MCF 10A (cell line): ENCODE measurements around the gene RNF213. TPM values are rescaled to one million over a fixed set of nuclear protein-coding genes. Genes with fewer than 3 reads are reported as not detected.
A peak's percentile ranks its signal among the peaks of the same experiment; 100 is the strongest.
"Not testable (repeated sequence)": the region's sequence is repeated elsewhere in the genome, so short reads cannot be mapped to it uniquely, and the experiment has no call there.

Experiments
- BruUV-seq: library from RNA; stranded (reverse); fragments of 400-500 nt; replicated peaks from 2 replicates; lab custom pipeline; 2021; lab: Mats Ljungman, UMichigan
- CTCF ChIA-PET: fragments of 300-600 bp; sonication (Branson Sonifier 250); formaldehyde crosslinking; extraction: SDS; loops from one replicate; lab custom pipeline; 2021; ENCODE audit warnings: antibody characterized with exemption, inconsistent platforms; lab: Yijun Ruan, JAX
- POLR2A ChIA-PET: fragments of 300-600, 350-650 bp; sonication (Branson Sonifier 250); formaldehyde crosslinking; extraction: SDS; loops from one replicate; lab custom pipeline; 2020; ENCODE audit warnings: antibody characterized with exemption, inconsistent platforms; lab: Yijun Ruan, JAX
- DNase-seq: peaks from one replicate; pipeline ENCODE4 v3.0.0-alpha.2; 2018; ENCODE audit not compliant: unreplicated experiment
- H3K27ac Mint-ChIP-seq: one replicate; pipeline ENCODE4 v1.8.0; 2022; ENCODE audit warnings: mild to moderate bottlenecking, low read depth, mixed read lengths; ENCODE audit not compliant: unreplicated experiment
- H3K27me3 Mint-ChIP-seq: one replicate; pipeline ENCODE4 v1.8.0; 2022; ENCODE audit warnings: mixed read lengths; ENCODE audit not compliant: insufficient read depth, unreplicated experiment
- H3K36me3 Mint-ChIP-seq: one replicate; pipeline ENCODE4 v1.8.0; 2022; ENCODE audit warnings: mild to moderate bottlenecking, moderate library complexity, mixed read lengths; ENCODE audit not compliant: insufficient read depth, unreplicated experiment
- H3K4me1 Mint-ChIP-seq: one replicate; pipeline ENCODE4 v1.8.0; 2022; ENCODE audit warnings: mixed read lengths; ENCODE audit not compliant: insufficient read depth, unreplicated experiment
- H3K4me3 Mint-ChIP-seq: one replicate; pipeline ENCODE4 v1.8.0; 2022; ENCODE audit warnings: mild to moderate bottlenecking, moderate library complexity, mixed read lengths; ENCODE audit not compliant: unreplicated experiment
- H3K9me3 Mint-ChIP-seq: one replicate; pipeline ENCODE4 v1.8.0; 2022; ENCODE audit warnings: mixed read lengths; ENCODE audit not compliant: unreplicated experiment
- intact Hi-C: fragments of 100-400 bp; cut with micrococcal nuclease; formaldehyde crosslinking; loops from 2 replicates; pipeline ENCODE4 v1.14.1; 2022
- total RNA-seq: library from RNA; stranded (reverse); gene quantifications from 2 replicates; pipeline ENCODE4 v1.2.3, GENCODE V29; 2022
- TF ChIP-seq, protein P1 (sequence below): fragments of 200-600 bp; IDR thresholded peaks from one replicate; pipeline ENCODE4 v1.8.0; 2022; ENCODE audit warnings: antibody characterized with exemption, mild to moderate bottlenecking; ENCODE audit not compliant: unreplicated experiment

Gene RNF213
- total RNA-seq, 1 experiment from 2014 or later = 50.5 TPM

DNA sequence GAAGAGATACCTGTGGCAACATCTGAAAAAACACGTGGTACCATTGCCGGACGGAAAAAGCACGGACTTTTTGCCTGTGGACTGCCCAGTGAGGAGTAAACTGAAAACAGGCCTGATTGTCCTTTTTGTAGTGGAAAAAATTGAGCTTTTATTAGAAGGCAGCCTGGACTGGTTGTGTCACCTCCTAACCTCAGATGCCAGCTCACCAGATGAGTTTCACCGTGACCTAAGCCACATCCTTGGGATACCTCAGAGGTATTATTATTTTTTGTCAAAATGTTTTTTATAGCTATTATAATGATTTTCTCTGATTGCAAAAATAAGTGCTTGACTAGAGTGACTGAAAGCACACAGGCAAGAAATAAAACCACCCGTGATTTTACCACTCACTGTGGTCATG is 34.9 kb downstream of the RNF213 start:
- H3K27me3 Mint-ChIP-seq = no peaks in the 10 kb centered on the region
- intact Hi-C loops = no loop called here
- DNase-seq = no peak
- peak overlapping the region; percentile 54 for H3K27ac Mint-ChIP-seq
- BruUV-seq = no TSS peak
- ChIA-PET POLR2A (interaction anchor here (0.6 kb wide), 1 partner anchor 8 kb away, joined by 3 read pairs; no protein-coding TSS in a partner anchor), CTCF (interaction anchor here (0.5 kb wide), 1 partner anchor 99 kb away, joined by 3 read pairs; no protein-coding TSS in a partner anchor)
- no peaks in the 10 kb centered on the region for H3K9me3 Mint-ChIP-seq
- TF ChIP-seq, protein P1, sequence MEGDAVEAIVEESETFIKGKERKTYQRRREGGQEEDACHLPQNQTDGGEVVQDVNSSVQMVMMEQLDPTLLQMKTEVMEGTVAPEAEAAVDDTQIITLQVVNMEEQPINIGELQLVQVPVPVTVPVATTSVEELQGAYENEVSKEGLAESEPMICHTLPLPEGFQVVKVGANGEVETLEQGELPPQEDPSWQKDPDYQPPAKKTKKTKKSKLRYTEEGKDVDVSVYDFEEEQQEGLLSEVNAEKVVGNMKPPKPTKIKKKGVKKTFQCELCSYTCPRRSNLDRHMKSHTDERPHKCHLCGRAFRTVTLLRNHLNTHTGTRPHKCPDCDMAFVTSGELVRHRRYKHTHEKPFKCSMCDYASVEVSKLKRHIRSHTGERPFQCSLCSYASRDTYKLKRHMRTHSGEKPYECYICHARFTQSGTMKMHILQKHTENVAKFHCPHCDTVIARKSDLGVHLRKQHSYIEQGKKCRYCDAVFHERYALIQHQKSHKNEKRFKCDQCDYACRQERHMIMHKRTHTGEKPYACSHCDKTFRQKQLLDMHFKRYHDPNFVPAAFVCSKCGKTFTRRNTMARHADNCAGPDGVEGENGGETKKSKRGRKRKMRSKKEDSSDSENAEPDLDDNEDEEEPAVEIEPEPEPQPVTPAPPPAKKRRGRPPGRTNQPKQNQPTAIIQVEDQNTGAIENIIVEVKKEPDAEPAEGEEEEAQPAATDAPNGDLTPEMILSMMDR = no peak
- peaks cover 92% of the 10 kb centered on the region for H3K36me3 Mint-ChIP-seq
- H3K4me1 Mint-ChIP-seq = no peaks in the 10 kb centered on the region
- no peak overlapping the region for H3K4me3 Mint-ChIP-seq

DNA sequence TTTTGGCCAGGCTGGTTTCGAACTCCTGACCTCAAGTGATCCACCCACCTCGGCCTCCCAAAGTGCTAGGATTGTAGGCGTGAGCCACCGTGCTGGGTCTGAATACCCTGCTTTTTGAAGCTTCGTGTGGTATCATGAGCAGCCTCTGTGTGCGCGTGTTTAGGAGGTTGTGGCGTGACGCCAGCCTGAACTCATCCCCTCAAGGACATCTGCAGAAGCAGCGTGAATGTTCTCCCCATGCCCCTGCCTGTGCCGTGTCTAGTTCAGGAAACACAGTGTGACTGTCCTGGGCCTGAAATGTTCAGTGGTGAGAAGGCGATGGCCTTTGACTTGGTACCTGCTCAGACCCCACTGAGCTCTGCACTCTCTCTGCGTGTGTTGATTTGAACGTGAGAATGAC is 35.6 kb downstream of the RNF213 start:
- no peaks in the 10 kb centered on the region for H3K9me3 Mint-ChIP-seq
- peak overlapping the region; percentile 54 for H3K27ac Mint-ChIP-seq
- no peak overlapping the region for H3K4me3 Mint-ChIP-seq
- BruUV-seq = no TSS peak
- intact Hi-C loops = no loop called here
- CTCF ChIA-PET = interaction anchor here (0.6 kb wide), 2 partner anchors 776 to 1141 kb away, joined by 3 to 4 read pairs; no protein-coding TSS in a partner anchor
- peaks cover 92% of the 10 kb centered on the region for H3K36me3 Mint-ChIP-seq
- no peaks in the 10 kb centered on the region for H3K27me3 Mint-ChIP-seq
- no peaks in the 10 kb centered on the region for H3K4me1 Mint-ChIP-seq
- DNase-seq = no peak
- TF ChIP-seq, protein P1 = no peak
- POLR2A ChIA-PET = interaction anchor here (1.0 to 1.2 kb wide), 2 partner anchors 8 to 26 kb away, joined by 3 to 4 read pairs; no protein-coding TSS in a partner anchor

DNA sequence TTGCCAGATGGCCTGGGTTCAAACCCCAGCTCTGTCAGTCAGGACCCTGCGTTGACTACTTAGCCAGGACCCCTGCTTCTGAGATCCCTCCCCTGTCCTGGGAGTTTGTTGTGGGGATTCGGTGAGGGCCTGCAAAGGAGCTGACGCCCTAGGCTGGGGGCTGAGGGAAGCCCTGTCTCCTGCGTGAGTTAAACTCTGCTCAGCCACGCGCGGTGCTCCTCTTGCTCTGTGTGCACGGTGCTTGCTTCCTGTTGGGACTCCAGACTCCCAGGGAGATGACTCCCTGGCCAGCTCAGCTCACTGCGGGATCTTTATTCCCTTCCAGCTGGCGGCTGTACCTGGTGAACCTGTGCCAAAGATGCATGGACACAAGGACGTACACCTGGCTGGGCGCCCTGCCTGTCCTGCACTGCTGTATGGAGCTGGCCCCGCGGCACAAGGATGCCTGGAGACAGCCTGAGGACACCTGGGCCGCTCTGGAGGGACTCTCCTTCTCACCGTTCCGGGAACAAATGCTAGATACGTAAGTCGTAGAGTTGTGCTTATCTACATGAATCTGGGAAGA is 37.4 kb downstream of the RNF213 start:
- intact Hi-C loops = no loop called here
- Mint-ChIP-seq H3K27me3 (no peaks in the 10 kb centered on the region), H3K4me3 (no peak overlapping the region), H3K36me3 (peaks cover 94% of the 10 kb centered on the region), H3K27ac (no peak overlapping the region), H3K9me3 (no peaks in the 10 kb centered on the region), H3K4me1 (no peaks in the 10 kb centered on the region)
- no TSS peak for BruUV-seq
- DNase-seq = no peak
- ChIA-PET POLR2A (no interaction called here), CTCF (interaction anchor here (0.6 to 1.4 kb wide), 2 partner anchors 8 to 72 kb away, joined by 3 to 5 read pairs; no protein-coding TSS in a partner anchor)
- TF ChIP-seq, protein P1 = no peak

DNA sequence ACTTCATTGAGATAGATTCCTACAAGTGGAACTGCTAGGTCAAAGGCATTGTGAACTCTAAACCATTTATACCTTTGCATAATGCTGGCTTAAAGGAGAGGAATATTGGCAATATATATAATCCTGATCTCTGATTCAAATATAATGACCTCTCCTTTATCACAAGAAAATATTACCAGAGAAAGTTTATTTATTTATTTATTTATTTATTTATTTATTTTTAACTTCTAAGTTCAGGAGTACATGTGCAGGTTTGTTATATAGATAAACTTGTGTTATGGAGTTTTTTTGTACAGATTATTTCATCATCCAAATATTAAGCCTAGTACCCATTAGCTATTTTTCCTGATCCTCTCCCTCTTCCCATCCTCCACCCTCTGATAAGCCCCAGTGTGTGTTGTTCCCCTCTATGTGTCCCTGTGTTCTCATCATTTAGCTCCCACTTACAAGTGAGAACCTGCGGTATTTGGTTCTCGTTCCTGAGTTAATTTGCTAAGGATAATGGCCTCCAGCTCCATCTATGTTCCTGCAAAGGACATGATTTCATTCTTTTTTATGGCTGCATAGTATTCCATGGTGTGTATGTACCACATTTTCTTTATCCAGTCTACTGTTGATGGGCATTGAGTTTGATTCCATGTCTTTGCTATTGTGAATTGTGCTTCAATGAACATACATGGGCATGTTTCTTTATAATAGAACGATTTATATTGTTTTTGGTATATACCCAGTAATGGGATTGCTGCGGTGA is 38.9 kb downstream of the RNF213 start:
- H3K4me1 Mint-ChIP-seq, POLR2A ChIA-PET, intact Hi-C loops, H3K27ac Mint-ChIP-seq, DNase-seq, H3K4me3 Mint-ChIP-seq, H3K9me3 Mint-ChIP-seq, H3K27me3 Mint-ChIP-seq, BruUV-seq: not testable (repeated sequence)
- H3K36me3 Mint-ChIP-seq = peaks cover 92% of the 10 kb centered on the region
- CTCF ChIA-PET = interaction anchor here (0.6 kb wide), 1 partner anchor 176 kb away, joined by 4 read pairs; no protein-coding TSS in a partner anchor

DNA sequence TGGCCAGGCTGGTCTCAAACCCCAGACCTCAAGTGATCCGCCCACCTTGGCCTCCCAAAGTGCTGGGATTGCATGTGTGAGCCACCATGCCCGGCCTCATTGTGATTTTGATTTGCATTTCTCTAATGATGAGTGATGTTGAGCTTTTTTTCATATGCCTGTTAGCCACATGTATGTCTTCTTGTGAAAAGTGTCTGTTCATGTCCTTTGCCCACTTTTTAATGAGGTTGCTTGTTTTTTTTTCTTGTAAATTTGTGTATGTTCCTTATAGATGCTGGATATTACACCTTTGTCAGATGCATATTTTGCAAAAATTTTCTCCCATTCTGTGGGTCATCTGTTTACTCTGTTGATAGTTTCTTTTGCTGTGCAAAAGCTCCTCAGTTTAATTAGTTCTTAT is 40.1 kb downstream of the RNF213 start:
- H3K9me3 Mint-ChIP-seq, intact Hi-C loops, H3K4me1 Mint-ChIP-seq, H3K27ac Mint-ChIP-seq, H3K27me3 Mint-ChIP-seq, CTCF ChIA-PET, H3K4me3 Mint-ChIP-seq, DNase-seq, BruUV-seq: not testable (repeated sequence)
- POLR2A ChIA-PET = interaction anchor here (0.7 kb wide), 1 partner anchor 91 kb away, joined by 4 read pairs; no protein-coding TSS in a partner anchor
- peaks cover 92% of the 10 kb centered on the region for H3K36me3 Mint-ChIP-seq
